ENCODE measurements around the gene PARD6G. TPM values are rescaled to one million over a fixed set of nuclear protein-coding genes. Genes with fewer than 3 reads are reported as not detected.
A peak's percentile ranks its signal among the peaks of the same experiment; 100 is the strongest.

The PARD6G gene
- total RNA-seq, 4 donors from 2014 or later, result 0.40 to 3.3 (median 1.3) TPM

- TF ChIP-seq POLR2A (IDR thresholded peaks at IDR 0.05), result no peak
- TF ChIP-seq CTCF (IDR thresholded peaks at IDR 0.05), result no peak
- TF ChIP-seq POLR2AphosphoS5 (IDR thresholded peaks at IDR 0.05), result no peak
- no peak for TF ChIP-seq EP300 (IDR thresholded peaks at IDR 0.05; ENCODE audit: low read depth)
- Histone ChIP-seq H3K27ac (no peak overlapping the region), H3K27me3 (no peaks in the 10 kb centered on the region), H3K36me3 (peaks cover 0 to 13% (median 3%) of the 10 kb centered on the region in 4 donors), H3K4me1 (peaks cover 0 to 22% (median 9%) of the 10 kb centered on the region in 4 donors), H3K9me3 (no peaks in the 10 kb centered on the region), H3K4me3 (no peak overlapping the region)
- in situ Hi-C loops (cut with MboI; ENCODE audit: low pct_ligation_motif_present in 1 of 4, low pct_unique_long_range_greater_than_20kb in 1 of 4, low sequenced_read_pairs in 3 of 4), result no loop called here
- no peak for DNase-seq
- intact Hi-C loops (cut with DNase I; ENCODE audit: low total_unique reads), result no loop called here
- 93 to 100% methylated on average over 3 to 4 of the region's 4 CpGs for WGBS, 2 donors (ENCODE audit: low coverage in 1 of 2)
These were observed 132.3 kb downstream of the PARD6G start for GRCh38 chr18:80115035-80115434.

- no peak for DNase-seq
- intact Hi-C loops (cut with DNase I; ENCODE audit: low total_unique reads) (no loop called here), in situ Hi-C loops (cut with MboI; ENCODE audit: low pct_ligation_motif_present in 1 of 4, low pct_unique_long_range_greater_than_20kb in 1 of 4, low sequenced_read_pairs in 3 of 4) (no loop called here)
- WGBS, 2 donors (ENCODE audit: low coverage in 1 of 2), result 21 to 26% methylated on average over 1 of the region's 1 CpG
- H3K9me3 ChIP-seq, result no peaks in the 10 kb centered on the region
- H3K4me1 ChIP-seq, result peaks cover 0 to 24% (median 10%) of the 10 kb centered on the region in 4 donors
- H3K27ac ChIP-seq, result no peak overlapping the region
- no peaks in the 10 kb centered on the region for H3K27me3 ChIP-seq
- H3K4me3 ChIP-seq, result no peak overlapping the region
- H3K36me3 ChIP-seq, result no peaks in the 10 kb centered on the region
- no peak for TF ChIP-seq EP300 (IDR thresholded peaks at IDR 0.05; ENCODE audit: low read depth)
- TF ChIP-seq POLR2AphosphoS5 (IDR thresholded peaks at IDR 0.05), result no peak
- TF ChIP-seq CTCF (IDR thresholded peaks at IDR 0.05), result no peak
- TF ChIP-seq POLR2A (IDR thresholded peaks at IDR 0.05), result no peak
These were observed 134.6 kb downstream of the PARD6G start for GRCh38 chr18:80112624-80113248.

GRCh38 chr18:80109676-80110078, 137.6 kb downstream of the PARD6G start:
- DNase-seq, result peak; percentile 46
- H3K36me3 ChIP-seq, result no peaks in the 10 kb centered on the region
- intact Hi-C loops (cut with DNase I; ENCODE audit: low total_unique reads) (loop anchor here (2.0 kb wide), 1 partner anchor 75 kb away; the partner anchor contains the start of gene RBFA), in situ Hi-C loops (cut with MboI; ENCODE audit: low pct_ligation_motif_present in 1 of 4, low pct_unique_long_range_greater_than_20kb in 1 of 4, low sequenced_read_pairs in 3 of 4) (no loop called here)
- H3K27ac ChIP-seq, result peak overlapping the region; percentile 86 to 90 (median 88)
- TF ChIP-seq CTCF (IDR thresholded peaks at IDR 0.05), result no peak
- TF ChIP-seq POLR2AphosphoS5 (IDR thresholded peaks at IDR 0.05), result no peak
- no peak for TF ChIP-seq EP300 (IDR thresholded peaks at IDR 0.05; ENCODE audit: low read depth)
- TF ChIP-seq POLR2A (IDR thresholded peaks at IDR 0.05), result no peak
- 1 to 3% methylated on average over 10 to 26 of the region's 34 CpGs for WGBS, 2 donors (ENCODE audit: low coverage in 1 of 2)
- H3K4me3 ChIP-seq, result peak overlapping the region; percentile 78 to 92 (median 90)
- peaks cover 0 to 24% (median 10%) of the 10 kb centered on the region in 4 donors for H3K4me1 ChIP-seq
- H3K9me3 ChIP-seq, result no peaks in the 10 kb centered on the region
- H3K27me3 ChIP-seq, result no peaks in the 10 kb centered on the region

- Histone ChIP-seq H3K4me1 (peaks cover 0 to 24% (median 10%) of the 10 kb centered on the region in 4 donors), H3K36me3 (no peaks in the 10 kb centered on the region), H3K27me3 (no peaks in the 10 kb centered on the region), H3K27ac (peak within 1 kb of the TSS; percentile 86 to 90 (median 88)), H3K4me3 (peak within 1 kb of the TSS; percentile 78 to 92 (median 90)), H3K9me3 (no peaks in the 10 kb centered on the region)
- TF ChIP-seq POLR2AphosphoS5 (IDR thresholded peaks at IDR 0.05) (peak; percentile 62 to 78 (median 65)), EP300 (IDR thresholded peaks at IDR 0.05; ENCODE audit: low read depth) (no peak)
- intact Hi-C loops (cut with DNase I; ENCODE audit: low total_unique reads) (loop anchor here (2.0 kb wide), 1 partner anchor 74 kb away; the partner anchor contains the start of gene RBFA), in situ Hi-C loops (cut with MboI; ENCODE audit: low pct_ligation_motif_present in 1 of 4, low pct_unique_long_range_greater_than_20kb in 1 of 4, low sequenced_read_pairs in 3 of 4) (no loop called here)
- peak; percentile 83 for DNase-seq
- WGBS, 2 donors (ENCODE audit: low coverage in 1 of 2), result 0 to 5% methylated on average over 1 to 48 of the region's 76 CpGs
These were observed 138.3 kb downstream of the PARD6G start, which contains the start of gene ADNP2 for GRCh38 chr18:80108739-80109675. ADNP2 (plus strand) TSS chr18:80109262; CDS start chr18:80117543, 8,281 bp downstream.
